SK-N-SH (cell line): ENCODE data around the gene GNPTAB. TPM values are rescaled to one million over a fixed set of nuclear protein-coding genes. Genes with fewer than 3 reads are reported as not detected.

ENCODE experiments used
- CTCF ChIA-PET: fragments of 300-600, 350-600 bp; formaldehyde crosslinking; extraction: SDS; loops from one replicate; lab custom pipeline; 2021; lab: Yijun Ruan, JAX
- POLR2A ChIA-PET: fragments of 350-600 bp; sonication (Branson Sonifier 250); formaldehyde crosslinking; extraction: SDS; loops from one replicate; lab custom pipeline; 2020; ENCODE audit warnings: antibody characterized with exemption, inconsistent platforms; lab: Yijun Ruan, JAX
- DNase-seq: peaks from one replicate; pipeline ENCODE4 v3.0.0; 2012
- H2AFZ ChIP-seq: fragments of 200-600 bp; sonication (generic); 2 replicates; pipeline ENCODE4 v1.8.1; 2016; ENCODE audit warnings: antibody characterized with exemption, mild to moderate bottlenecking, low read depth
- H3F3A ChIP-seq: fragments of 200-600 bp; sonication (generic); replicated peaks from 2 replicates; pipeline ENCODE3; 2016; ENCODE audit warnings: antibody characterized with exemption, mild to moderate bottlenecking; ENCODE audit not compliant: insufficient read depth
- H3K27ac ChIP-seq, 2 experiments: fragments of 200-500 bp in 1 of 2; fragments of 200-600 bp in 1 of 2; sonication (Bioruptor generic) in 1 of 2; sonication (generic), shearing (Covaris generic) in 1 of 2; 2 replicates each; pipeline versions ENCODE4 v1.5.1 to v1.6.1; 2014 to 2016; ENCODE audit warnings: low read depth in 2 of 2, inconsistent platforms in 1 of 2, low read length in 1 of 2, mild to moderate bottlenecking in 1 of 2, mixed read lengths in 1 of 2
- H3K27me3 ChIP-seq: fragments of 200-600 bp; sonication (generic), shearing (Covaris generic); 2 replicates; pipeline ENCODE4 v1.6.1; 2016; ENCODE audit warnings: mixed run types; ENCODE audit not compliant: insufficient read depth
- H3K36me3 ChIP-seq, 2 experiments: fragments of 200-500 bp in 1 of 2; fragments of 200-600 bp in 1 of 2; sonication (Bioruptor generic) in 1 of 2; sonication (generic) in 1 of 2; replicated peaks in 1 of 2; 2 replicates each; pipeline versions ENCODE3 to v1.5.1; 2014 to 2016; ENCODE audit warnings: low read length in 1 of 2, mild to moderate bottlenecking in 1 of 2; ENCODE audit not compliant: insufficient read depth in 2 of 2, control insufficient read depth in 1 of 2
- H3K4me1 ChIP-seq, 2 experiments: fragments of 200-500 bp in 1 of 2; fragments of 200-600 bp in 1 of 2; sonication (Bioruptor generic) in 1 of 2; sonication (generic), shearing (Covaris generic) in 1 of 2; 2 replicates each; pipeline versions ENCODE4 v1.5.1 to v1.6.1; 2014 to 2016; ENCODE audit warnings: low read depth in 1 of 2, low read length in 1 of 2, mixed run types in 1 of 2; ENCODE audit not compliant: insufficient read depth in 2 of 2, control insufficient read depth in 1 of 2
- H3K4me2 ChIP-seq: fragments of 200-600 bp; sonication (generic), shearing (Covaris generic); 2 replicates; pipeline ENCODE4 v1.6.1; 2017; ENCODE audit warnings: mixed run types
- H3K4me3 ChIP-seq, 2 experiments: fragments of 200-500 bp in 1 of 2; fragments of 200-600 bp in 1 of 2; sonication (Bioruptor generic) in 1 of 2; sonication (generic), shearing (Covaris generic) in 1 of 2; 2 replicates each; pipeline versions ENCODE4 v1.5.1 to v1.8.1; 2014 to 2016; ENCODE audit warnings: low read depth in 2 of 2, inconsistent platforms in 1 of 2, low read length in 1 of 2, mild to moderate bottlenecking in 1 of 2, mixed read lengths in 1 of 2, moderate library complexity in 1 of 2
- H3K79me2 ChIP-seq: fragments of 200-600 bp; sonication (generic); 2 replicates; pipeline ENCODE4 v1.8.1; 2017; ENCODE audit warnings: mild to moderate bottlenecking; ENCODE audit not compliant: insufficient read depth
- H3K9ac ChIP-seq: fragments of 200-600 bp; sonication (generic); 2 replicates; pipeline ENCODE4 v1.6.1; 2017; ENCODE audit warnings: mixed run types
- H3K9me2 ChIP-seq: fragments of 200-600 bp; sonication (generic); 2 replicates; pipeline ENCODE4 v1.6.1; 2017; ENCODE audit warnings: mixed run types
- H3K9me3 ChIP-seq: fragments of 200-600 bp; sonication (generic); 2 replicates; pipeline ENCODE4 v1.6.1; 2017; ENCODE audit warnings: mixed run types, mild to moderate bottlenecking, moderate library complexity
- H4K20me1 ChIP-seq: fragments of 200-600 bp; sonication (generic); 2 replicates; pipeline ENCODE4 v1.6.1; 2017; ENCODE audit warnings: mild to moderate bottlenecking, mixed run types; ENCODE audit not compliant: insufficient read depth
- CHD2 ChIP-seq: fragments of 150-350 bp; IDR thresholded peaks from 2 replicates; pipeline ENCODE4 v1.6.1; 2018; ENCODE audit warnings: low read length; ENCODE audit not compliant: partially characterized antibody
- ELF1 ChIP-seq: IDR thresholded peaks from 2 replicates; pipeline ENCODE4 v1.4.0; 2012
- EP300 ChIP-seq, 2 experiments: IDR thresholded peaks; 2 replicates each; pipeline versions ENCODE4 v1.4.0 to v1.6.1; 2012; ENCODE audit warnings: borderline replicate concordance in 1 of 2, low read depth in 1 of 2, low read length in 1 of 2
- EZH2phosphoT487 ChIP-seq: fragments of 200-600 bp; sonication (generic); IDR thresholded peaks from 2 replicates; pipeline ENCODE4 v1.6.1; 2017; ENCODE audit warnings: low read depth, mixed run types, mild to moderate bottlenecking, antibody characterized with exemption, moderate library complexity, borderline replicate concordance
- FOSL2 ChIP-seq: IDR thresholded peaks from 2 replicates; pipeline ENCODE4 v1.4.0; 2012; ENCODE audit warnings: low read depth, mild to moderate bottlenecking, moderate library complexity, borderline replicate concordance
- FOXM1 ChIP-seq: IDR thresholded peaks from 2 replicates; pipeline ENCODE4 v1.4.0; 2012; ENCODE audit warnings: low read depth, mild to moderate bottlenecking
- IRF3 ChIP-seq: fragments of 150-350 bp; IDR thresholded peaks from 2 replicates; pipeline ENCODE4 v1.6.1; 2016; ENCODE audit warnings: mild to moderate bottlenecking, low read depth, low read length
- JUND ChIP-seq: IDR thresholded peaks from 2 replicates; pipeline ENCODE4 v1.4.0; 2012
- MXI1 ChIP-seq: IDR thresholded peaks from 2 replicates; pipeline ENCODE4 v1.6.1; 2012; ENCODE audit warnings: mild to moderate bottlenecking, low read depth, low read length, improper control_type of control experiment
- NFIC ChIP-seq: IDR thresholded peaks from 2 replicates; pipeline ENCODE4 v1.4.0; 2012; ENCODE audit warnings: borderline replicate concordance
- POLR2AphosphoS5 ChIP-seq: IDR thresholded peaks from 2 replicates; pipeline ENCODE4 v1.6.1; 2012; ENCODE audit warnings: low read depth, low read length
- SIN3A ChIP-seq: IDR thresholded peaks from 2 replicates; pipeline ENCODE4 v1.6.1; 2012; ENCODE audit warnings: low read depth, mild to moderate bottlenecking, low read length, moderate library complexity, borderline replicate concordance
- TCF12 ChIP-seq: IDR thresholded peaks from 2 replicates; pipeline ENCODE4 v1.4.0; 2012
- TEAD4 ChIP-seq: IDR thresholded peaks from 2 replicates; pipeline ENCODE4 v1.4.0; 2012; ENCODE audit warnings: mild to moderate bottlenecking, borderline replicate concordance; ENCODE audit not compliant: insufficient read depth
- USF1 ChIP-seq: IDR thresholded peaks from 2 replicates; pipeline ENCODE4 v1.4.0; 2012; ENCODE audit warnings: low read depth, borderline replicate concordance
- USF2 ChIP-seq: fragments of 150-350 bp; IDR thresholded peaks from 2 replicates; pipeline ENCODE4 v1.6.1; 2017; ENCODE audit warnings: antibody characterized with exemption, low read length, low read depth, borderline replicate concordance
- YY1 ChIP-seq: IDR thresholded peaks from 2 replicates; pipeline ENCODE4 v1.4.0; 2012; ENCODE audit warnings: low read depth, mild to moderate bottlenecking
- WGBS: methylation state at CpG from one replicate; pipeline ENCODE4 v1.1.6; 2017; ENCODE audit warnings: low lambda C conversion rate; 5-methylcytosine and 5-hydroxymethylcytosine counted together
- polyA plus RNA-seq, 3 experiments: library from polyadenylated mRNA; depleted of rRNA; stranded (reverse); fragments of >200 nt; gene quantifications; 2 replicates each; pipeline ENCODE4 v1.2.3, GENCODE V29; 2012

The GNPTAB gene
- polyA plus RNA-seq, 1 of the 3 experiments (the other 2 are of a cell fraction): 18.8 TPM

- peaks cover 0 to 3% of the 10 kb centered on the region in 2 experiments for H3K36me3 ChIP-seq
- peaks cover 0 to 3% of the 10 kb centered on the region in 2 experiments; a peak in 1 of 4 replicates for H3K4me1 ChIP-seq
- H3K4me3 ChIP-seq: no peak overlapping the region
- H3K9me3 ChIP-seq: no peaks in the 10 kb centered on the region
- H3K9me2 ChIP-seq: no peaks in the 10 kb centered on the region
- no peaks in the 10 kb centered on the region for H3F3A ChIP-seq
- ChIA-PET POLR2A (no interaction called here), CTCF (no interaction called here)
- H3K27ac ChIP-seq: no peak overlapping the region
- TF ChIP-seq JUND (no peak), TEAD4 (no peak), ELF1 (no peak), POLR2AphosphoS5 (no peak), FOSL2 (no peak), YY1 (no peak), USF2 (no peak), SIN3A (no peak), EZH2phosphoT487 (no peak), NFIC (no peak), IRF3 (no peak), EP300 (IDR thresholded peaks at IDR 0.05; ENCODE audit: borderline replicate concordance in 1 of 2, low read depth in 1 of 2, low read length in 1 of 2) (no peak), FOXM1 (no peak)
- 0 out of 2 replicates have a peak, but pooled peaks cover 4% of the 10 kb centered on the region for H3K79me2 ChIP-seq
- H3K9ac ChIP-seq: no peak overlapping the region
- DNase-seq: no peak
- H4K20me1 ChIP-seq: no peaks in the 10 kb centered on the region
- H2AFZ ChIP-seq: no peak overlapping the region
- no peaks in the 10 kb centered on the region for H3K27me3 ChIP-seq
- H3K4me2 ChIP-seq: no peak overlapping the region
- 95% methylated on average over 2 of the region's 2 CpGs for WGBS
These were observed 116.8 kb downstream of the GNPTAB start for GRCh38 chr12:101713930-101714329.

GRCh38 chr12:101713059-101713682, 117.6 kb downstream of the GNPTAB start:
- POLR2A ChIA-PET: no interaction called here
- H3K4me3 ChIP-seq: no peak overlapping the region
- no peak overlapping the region for H3K4me2 ChIP-seq
- no peaks in the 10 kb centered on the region for H3K27me3 ChIP-seq
- WGBS: 98% methylated on average over 5 of the region's 5 CpGs
- no peaks in the 10 kb centered on the region for H3F3A ChIP-seq
- H3K9me2 ChIP-seq: no peaks in the 10 kb centered on the region
- no peak for TF ChIP-seq TCF12
- no peak for TF ChIP-seq POLR2AphosphoS5
- no peak for TF ChIP-seq IRF3
- TF ChIP-seq TEAD4: no peak
- TF ChIP-seq EP300 (IDR thresholded peaks at IDR 0.05; ENCODE audit: borderline replicate concordance in 1 of 2, low read depth in 1 of 2, low read length in 1 of 2): no peak
- no peak for TF ChIP-seq FOXM1
- TF ChIP-seq MXI1: no peak
- TF ChIP-seq YY1: no peak
- no peak for TF ChIP-seq EZH2phosphoT487
- no peak for TF ChIP-seq USF1
- TF ChIP-seq NFIC: no peak
- no peak for TF ChIP-seq CHD2
- H4K20me1 ChIP-seq: no peaks in the 10 kb centered on the region
- DNase-seq: no peak
- H3K9me3 ChIP-seq: no peaks in the 10 kb centered on the region
- peaks cover 0 to 3% of the 10 kb centered on the region in 2 experiments for H3K36me3 ChIP-seq
- CTCF ChIA-PET: no interaction called here
- no peak overlapping the region for H3K9ac ChIP-seq
- no peak overlapping the region for H2AFZ ChIP-seq
- H3K27ac ChIP-seq: no peak overlapping the region
- 0 out of 2 replicates have a peak, but pooled peaks cover 4% of the 10 kb centered on the region for H3K79me2 ChIP-seq
- peaks cover 0 to 3% of the 10 kb centered on the region in 2 experiments; a peak in 1 of 4 replicates for H3K4me1 ChIP-seq
